ENCODE measurements around the gene DYNLT5. TPM values are rescaled to one million over a fixed set of nuclear protein-coding genes. Genes with fewer than 3 reads are reported as not detected.

The DYNLT5 gene
- polyA plus RNA-seq, 1 of the 3 experiments (the other 2 are of a cell fraction): not detected

GRCh38 chr1:66745451-66745850, 6.8 kb upstream of the DYNLT5 start:
- CTCF ChIA-PET: interaction anchor here (0.6 to 1.4 kb wide), 2 partner anchors 13 to 20 kb away, joined by 4 read pairs; no protein-coding TSS in a partner anchor
- DNase-seq: no peak
- POLR2A ChIA-PET: no interaction called here
- no peak overlapping the region for H2AFZ ChIP-seq (ENCODE audit: low read depth)
- no peaks in the 10 kb centered on the region for H3K9me2 ChIP-seq
- H3F3A ChIP-seq (replicated peaks; ENCODE audit: insufficient read depth): no peaks in the 10 kb centered on the region
- no peaks in the 10 kb centered on the region; a peak in 2 of 4 replicates for H3K4me1 ChIP-seq (ENCODE audit: control insufficient read depth in 1 of 2, insufficient read depth in 2 of 2, low read depth in 1 of 2, low read length in 1 of 2)
- no peak overlapping the region for H3K9ac ChIP-seq
- no peaks in the 10 kb centered on the region for H3K9me3 ChIP-seq
- no peaks in the 10 kb centered on the region for H3K79me2 ChIP-seq (ENCODE audit: insufficient read depth)
- peaks cover 4 to 40% of the 10 kb centered on the region in 2 experiments for H3K36me3 ChIP-seq (replicated peaks in 1 of 2; ENCODE audit: control insufficient read depth in 1 of 2, insufficient read depth in 2 of 2, low read length in 1 of 2)
- H3K4me2 ChIP-seq: no peak overlapping the region
- no peaks in the 10 kb centered on the region for H3K27me3 ChIP-seq (ENCODE audit: insufficient read depth)
- 78% methylated on average over 2 of the region's 2 CpGs for WGBS (ENCODE audit: low lambda C conversion rate)
- no peaks in the 10 kb centered on the region for H4K20me1 ChIP-seq (ENCODE audit: insufficient read depth)
- TF ChIP-seq EP300 (IDR thresholded peaks at IDR 0.05; ENCODE audit: borderline replicate concordance in 1 of 2, low read depth in 1 of 2, low read length in 1 of 2) (no peak), NFIC (IDR thresholded peaks at IDR 0.05; ENCODE audit: borderline replicate concordance) (no peak), GABPA (IDR thresholded peaks at IDR 0.05; ENCODE audit: low read depth) (no peak), REST (IDR thresholded peaks at IDR 0.05; ENCODE audit: low read depth, low read length) (no peak), NRF1 (IDR thresholded peaks at IDR 0.05; ENCODE audit: low read depth, low read length) (no peak), FOXJ3 (CRISPR knock-in tag; IDR thresholded peaks at IDR 0.05) (no peak)
- H3K27ac ChIP-seq (ENCODE audit: low read depth in 2 of 2, low read length in 1 of 2): no peak overlapping the region
- H3K4me3 ChIP-seq (ENCODE audit: low read depth in 2 of 2, low read length in 1 of 2): no peak overlapping the region

- Histone ChIP-seq H3K4me3 (ENCODE audit: low read depth in 2 of 2, low read length in 1 of 2) (no peak overlapping the region), H3K4me2 (no peak overlapping the region), H4K20me1 (ENCODE audit: insufficient read depth) (no peaks in the 10 kb centered on the region), H3K9me3 (no peaks in the 10 kb centered on the region), H3F3A (replicated peaks; ENCODE audit: insufficient read depth) (no peaks in the 10 kb centered on the region), H3K36me3 (replicated peaks in 1 of 2; ENCODE audit: control insufficient read depth in 1 of 2, insufficient read depth in 2 of 2, low read length in 1 of 2) (peaks cover 4 to 26% of the 10 kb centered on the region in 2 experiments), H3K79me2 (ENCODE audit: insufficient read depth) (no peaks in the 10 kb centered on the region), H3K4me1 (ENCODE audit: control insufficient read depth in 1 of 2, insufficient read depth in 2 of 2, low read depth in 1 of 2, low read length in 1 of 2) (no peaks in the 10 kb centered on the region; a peak in 2 of 4 replicates), H3K27ac (ENCODE audit: low read depth in 2 of 2, low read length in 1 of 2) (no peak overlapping the region), H2AFZ (ENCODE audit: low read depth) (0 out of 2 replicates have a peak overlapping the region, but pooled peaks have one; percentile 11), H3K9me2 (no peaks in the 10 kb centered on the region), H3K27me3 (ENCODE audit: insufficient read depth) (no peaks in the 10 kb centered on the region), H3K9ac (no peak overlapping the region)
- TF ChIP-seq POLR2AphosphoS5 (IDR thresholded peaks at IDR 0.05; ENCODE audit: low read depth, low read length) (no peak), TCF12 (IDR thresholded peaks at IDR 0.05) (no peak), CTCF (IDR thresholded peaks at IDR 0.05) (no peak), RXRA (IDR thresholded peaks at IDR 0.05; ENCODE audit: borderline replicate concordance, low read depth) (no peak)
- TF ChIP-seq, protein P1, sequence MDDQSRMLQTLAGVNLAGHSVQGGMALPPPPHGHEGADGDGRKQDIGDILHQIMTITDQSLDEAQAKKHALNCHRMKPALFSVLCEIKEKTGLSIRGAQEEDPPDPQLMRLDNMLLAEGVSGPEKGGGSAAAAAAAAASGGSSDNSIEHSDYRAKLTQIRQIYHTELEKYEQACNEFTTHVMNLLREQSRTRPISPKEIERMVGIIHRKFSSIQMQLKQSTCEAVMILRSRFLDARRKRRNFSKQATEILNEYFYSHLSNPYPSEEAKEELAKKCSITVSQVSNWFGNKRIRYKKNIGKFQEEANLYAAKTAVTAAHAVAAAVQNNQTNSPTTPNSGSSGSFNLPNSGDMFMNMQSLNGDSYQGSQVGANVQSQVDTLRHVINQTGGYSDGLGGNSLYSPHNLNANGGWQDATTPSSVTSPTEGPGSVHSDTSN (IDR thresholded peaks at IDR 0.05): no peak
- TF ChIP-seq, protein P2, sequence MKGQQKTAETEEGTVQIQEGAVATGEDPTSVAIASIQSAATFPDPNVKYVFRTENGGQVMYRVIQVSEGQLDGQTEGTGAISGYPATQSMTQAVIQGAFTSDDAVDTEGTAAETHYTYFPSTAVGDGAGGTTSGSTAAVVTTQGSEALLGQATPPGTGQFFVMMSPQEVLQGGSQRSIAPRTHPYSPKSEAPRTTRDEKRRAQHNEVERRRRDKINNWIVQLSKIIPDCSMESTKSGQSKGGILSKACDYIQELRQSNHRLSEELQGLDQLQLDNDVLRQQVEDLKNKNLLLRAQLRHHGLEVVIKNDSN (IDR thresholded peaks at IDR 0.05; ENCODE audit: borderline replicate concordance, low read depth): no peak
- no peak for DNase-seq
- CTCF ChIA-PET: interaction anchor here (0.7 to 1.4 kb wide), 3 partner anchors 21 to 1863 kb away, joined by 3 read pairs; no protein-coding TSS in a partner anchor
- WGBS (ENCODE audit: low lambda C conversion rate): 14% methylated on average over 1 of the region's 1 CpG
- POLR2A ChIA-PET: no interaction called here
Observed at GRCh38 chr1:66747501-66747900, 4.8 kb upstream of the DYNLT5 start.
